Large intestine (tissue), 12 donors: ENCODE results near the gene SLC22A31. TPM values are rescaled to one million over a fixed set of nuclear protein-coding genes. Genes with fewer than 3 reads are reported as not detected.
A peak's percentile ranks its signal among the peaks of the same experiment; 100 is the strongest.
"Not testable (repeated sequence)": the region's sequence is repeated elsewhere in the genome, so short reads cannot be mapped to it uniquely, and the experiment has no call there.

Experiments
- DNase-seq, 2 donors: peaks; one replicate each; pipeline versions ENCODE4 v3.0.0 to v3.0.0-alpha.2; 2013
- H3K27ac ChIP-seq: one replicate; pipeline ENCODE4 v1.5.1; 2013; ENCODE audit warnings: low read length
- H3K27me3 ChIP-seq: 2 replicates; pipeline ENCODE4 v1.6.1; 2013; ENCODE audit warnings: low read length; ENCODE audit not compliant: control insufficient read depth, insufficient read depth
- H3K36me3 ChIP-seq: 2 replicates; pipeline ENCODE4 v1.6.1; 2013; ENCODE audit warnings: low read length; ENCODE audit not compliant: control insufficient read depth, insufficient read depth
- H3K4me1 ChIP-seq: one replicate; pipeline ENCODE4 v1.6.1; 2013; ENCODE audit warnings: low read length; ENCODE audit not compliant: control insufficient read depth, insufficient read depth
- H3K4me3 ChIP-seq: one replicate; pipeline ENCODE4 v1.5.1; 2013; ENCODE audit warnings: low read length
- H3K9me3 ChIP-seq: one replicate; pipeline ENCODE4 v1.6.1; 2013; ENCODE audit warnings: mild to moderate bottlenecking, low read depth, low read length, moderate library complexity; ENCODE audit not compliant: control insufficient read depth
- WGBS: methylation state at CpG from one replicate; pipeline ENCODE4 v1.1.5; 2013; ENCODE audit warnings: low lambda C conversion rate; ENCODE audit not compliant: insufficient coverage; 5-methylcytosine and 5-hydroxymethylcytosine counted together
- long read RNA-seq, 11 donors: transcript quantifications; one replicate each; lab custom pipeline, GENCODE V29; 2026
- polyA plus RNA-seq: library from polyadenylated mRNA; unstranded; fragments of 120-200 nt; gene quantifications from one replicate; pipeline ENCODE4 v1.2.1, GENCODE V29; 2013

Gene SLC22A31
- polyA plus RNA-seq = 8.8 TPM
- long read RNA-seq, donor 1 = 0 reads
- long read RNA-seq, donor 2 = 0 reads
- long read RNA-seq, donor 3 = 0 reads
- long read RNA-seq, donor 4 = 0 reads
- long read RNA-seq, donor 5 = 0 reads
- long read RNA-seq, donor 6 = 0 reads
- long read RNA-seq, donor 7 = 0 reads
- long read RNA-seq, donor 8 = 0 reads
- long read RNA-seq, donor 9 = 0 reads
- long read RNA-seq, donor 10 = 0 reads
- long read RNA-seq, donor 11 = 0 reads

- WGBS = no CpG with 5 or more reads among the region's 28 CpGs
- peaks cover 8% of the 10 kb centered on the region for H3K4me1 ChIP-seq
- H3K9me3 ChIP-seq = peaks cover 3% of the 10 kb centered on the region
- H3K36me3 ChIP-seq = no peaks in the 10 kb centered on the region
- H3K4me3 ChIP-seq = peak within 1 kb of the TSS; percentile 11
- H3K27me3 ChIP-seq = peaks cover 49% of the 10 kb centered on the region
- peak in 1 of 2 donors; percentile 37 for DNase-seq
- no peak within 1 kb of the TSS for H3K27ac ChIP-seq
Measured at GRCh38 chr16:89200124-89200849, at the start of gene SLC22A31. Gene SLC22A31, minus strand, starts transcription at chr16:89200537. Its CDS starts 36 bp downstream, at chr16:89200501.

GRCh38 chr16:89248196-89248982 is 48.1 kb upstream of the SLC22A31 start:
- H3K27ac ChIP-seq = no peak overlapping the region
- H3K27me3 ChIP-seq = peaks cover 2% of the 10 kb centered on the region
- peaks cover 10% of the 10 kb centered on the region for H3K9me3 ChIP-seq
- no peaks in the 10 kb centered on the region for H3K36me3 ChIP-seq
- peak overlapping the region; percentile 33 for H3K4me3 ChIP-seq
- no peak for DNase-seq
- no CpG with 5 or more reads among the region's 69 CpGs for WGBS
- H3K4me1 ChIP-seq = peaks cover 5% of the 10 kb centered on the region

GRCh38 chr16:89247734-89248075 is 47.4 kb upstream of the SLC22A31 start:
- H3K36me3 ChIP-seq, H3K27me3 ChIP-seq, H3K27ac ChIP-seq, H3K9me3 ChIP-seq, DNase-seq, H3K4me1 ChIP-seq: not testable (repeated sequence)
- WGBS = no CpG with 5 or more reads among the region's 45 CpGs
- peak overlapping the region; percentile 33 for H3K4me3 ChIP-seq

DNA sequence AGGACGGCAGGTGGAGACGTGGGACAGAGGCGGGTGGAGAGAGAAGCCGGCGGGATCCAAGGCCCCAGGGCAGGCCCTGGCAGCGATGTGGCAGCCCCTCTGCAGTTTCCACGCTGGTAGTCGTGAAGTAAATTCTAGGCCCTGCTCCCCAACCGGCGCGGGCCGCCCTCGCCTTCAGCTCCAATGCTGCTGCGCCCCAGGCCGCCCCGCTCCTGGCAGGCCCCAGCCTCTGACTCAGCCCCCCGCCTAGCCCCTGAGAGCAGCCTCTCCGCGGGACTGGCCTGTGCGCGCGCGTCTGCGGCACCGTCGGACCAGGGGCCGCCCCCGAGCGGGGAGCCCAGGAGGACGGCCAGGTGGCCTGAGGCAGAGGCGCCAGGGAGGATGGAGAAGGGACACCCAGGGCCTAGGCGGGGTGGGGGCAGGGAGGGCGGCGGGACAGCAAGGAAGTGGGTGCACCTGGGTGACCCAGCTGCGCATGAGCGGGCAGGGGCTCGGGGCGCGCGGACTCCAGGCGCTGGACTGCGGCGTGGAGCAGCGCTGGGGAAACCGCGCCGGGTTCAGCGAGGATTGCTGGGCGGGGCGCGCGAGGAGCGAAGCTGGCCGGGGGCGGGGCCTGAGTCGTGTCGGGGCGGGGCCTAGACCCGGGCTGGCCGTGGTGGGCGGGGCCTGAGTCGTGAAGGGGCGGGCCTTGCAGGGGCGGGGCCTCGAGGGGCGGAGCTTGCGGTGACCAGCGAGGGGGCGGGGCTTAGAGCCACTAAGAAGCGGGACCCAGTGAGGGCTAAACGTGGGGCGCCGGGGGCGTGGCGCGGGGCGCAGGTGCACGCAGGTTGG is 46.8 kb upstream of the SLC22A31 start:
- Histone ChIP-seq H3K9me3 (peaks cover 10% of the 10 kb centered on the region), H3K36me3 (no peaks in the 10 kb centered on the region), H3K4me3 (peak overlapping the region; percentile 27), H3K27me3 (peaks cover 2% of the 10 kb centered on the region), H3K4me1 (peaks cover 5% of the 10 kb centered on the region), H3K27ac (no peak overlapping the region)
- 20% methylated on average over 1 of the region's 78 CpGs for whole genome bisulfite sequencing
- DNase-seq = peak; percentile 65 to 80

GRCh38 chr16:89246383-89246902 is 46.1 kb upstream of the SLC22A31 start:
- H3K36me3 ChIP-seq = no peaks in the 10 kb centered on the region
- peak overlapping the region; percentile 27 for H3K4me3 ChIP-seq
- WGBS = no CpG with 5 or more reads among the region's 13 CpGs
- H3K27ac ChIP-seq = no peak overlapping the region
- H3K9me3 ChIP-seq = peaks cover 10% of the 10 kb centered on the region
- peaks cover 2% of the 10 kb centered on the region for H3K27me3 ChIP-seq
- H3K4me1 ChIP-seq = peaks cover 10% of the 10 kb centered on the region
- no peak for DNase-seq

- no peak overlapping the region for H3K4me3 ChIP-seq
- H3K27me3 ChIP-seq = peaks cover 2% of the 10 kb centered on the region
- peaks cover 10% of the 10 kb centered on the region for H3K4me1 ChIP-seq
- no peaks in the 10 kb centered on the region for H3K36me3 ChIP-seq
- no CpG with 5 or more reads among the region's 12 CpGs for WGBS
- no peak overlapping the region for H3K27ac ChIP-seq
- DNase-seq = no peak
- peaks cover 10% of the 10 kb centered on the region for H3K9me3 ChIP-seq
Measured at GRCh38 chr16:89244754-89245153, 44.4 kb upstream of the SLC22A31 start.

- not testable (repeated sequence) for H3K9me3 ChIP-seq, H3K27ac ChIP-seq
- no CpG with 5 or more reads among the region's 13 CpGs for WGBS
Measured at GRCh38 chr16:89244264-89244663, 43.9 kb upstream of the SLC22A31 start.

GRCh38 chr16:89243664-89244063 is 43.3 kb upstream of the SLC22A31 start:
- no peaks in the 10 kb centered on the region for H3K36me3 ChIP-seq
- peaks cover 5% of the 10 kb centered on the region for H3K9me3 ChIP-seq
- H3K4me1 ChIP-seq = peaks cover 10% of the 10 kb centered on the region
- WGBS = no CpG with 5 or more reads among the region's 5 CpGs
- H3K4me3 ChIP-seq = no peak overlapping the region
- no peak overlapping the region for H3K27ac ChIP-seq
- no peak for DNase-seq
- H3K27me3 ChIP-seq = peaks cover 2% of the 10 kb centered on the region

More at GRCh38 chr16:89244264-89244663, 43.9 kb upstream of the SLC22A31 start:
- not testable (repeated sequence) for H3K36me3 ChIP-seq, H3K4me3 ChIP-seq, H3K27me3 ChIP-seq, DNase-seq, H3K4me1 ChIP-seq

- no CpG with 5 or more reads among the region's 12 CpGs for WGBS
- H3K9me3 ChIP-seq = no peaks in the 10 kb centered on the region
- no peak for DNase-seq
- H3K36me3 ChIP-seq = no peaks in the 10 kb centered on the region
- peaks cover 2% of the 10 kb centered on the region for H3K27me3 ChIP-seq
- H3K4me1 ChIP-seq = peaks cover 10% of the 10 kb centered on the region
- H3K4me3 ChIP-seq = no peak overlapping the region
- H3K27ac ChIP-seq = no peak overlapping the region
Measured at GRCh38 chr16:89242795-89243200, 42.5 kb upstream of the SLC22A31 start.
